ENCODE data around the gene P3H3.
A peak's percentile ranks its signal among the peaks of the same experiment; 100 is the strongest.

The P3H3 gene

GRCh38 chr12:6799147-6799546 is 29.1 kb upstream of the P3H3 start:
- no peak for DNase-seq

- DNase-seq, result no peak
Measured at GRCh38 chr12:6807170-6807569, 21.0 kb upstream of the P3H3 start.

- no peak for DNase-seq
Measured at GRCh38 chr12:6809056-6809455, 19.2 kb upstream of the P3H3 start.

- DNase-seq, result no peak
Measured at GRCh38 chr12:6810758-6811157, 17.4 kb upstream of the P3H3 start.

- DNase-seq, result no peak
Measured at GRCh38 chr12:6813363-6813762, 14.8 kb upstream of the P3H3 start.

- no peak for DNase-seq
Measured at GRCh38 chr12:6816598-6816997, 11.6 kb upstream of the P3H3 start.

GRCh38 chr12:6817098-6817497 is 11.1 kb upstream of the P3H3 start:
- no peak for DNase-seq

- DNase-seq, result no peak
Measured at GRCh38 chr12:6817662-6818157, 10.5 kb upstream of the P3H3 start.

GRCh38 chr12:6818222-6818621 is 10.0 kb upstream of the P3H3 start:
- DNase-seq, result no peak

- no peak for DNase-seq
Measured at GRCh38 chr12:6818645-6819044, 9.6 kb upstream of the P3H3 start.

GRCh38 chr12:6819106-6820030 is 8.8 kb upstream of the P3H3 start:
- DNase-seq, result no peak

- DNase-seq, result no peak
Measured at GRCh38 chr12:6820166-6820565, 8.0 kb upstream of the P3H3 start.

GRCh38 chr12:6821591-6822425 is 6.4 kb upstream of the P3H3 start, which contains the start of gene GPR162:
GPR162 (plus strand) TSS chr12:6821821; CDS start chr12:6823899, 2,078 bp downstream.
- DNase-seq, result peak; percentile 36

GRCh38 chr12:6822426-6823135 is 5.6 kb upstream of the P3H3 start:
- no peak for DNase-seq

- DNase-seq, result no peak
Measured at GRCh38 chr12:6823182-6824084, 4.8 kb upstream of the P3H3 start.

GRCh38 chr12:6824085-6824775 is 4.0 kb upstream of the P3H3 start:
- DNase-seq, result no peak

- no peak for DNase-seq
Measured at GRCh38 chr12:6824901-6825381, 3.3 kb upstream of the P3H3 start.

GRCh38 chr12:6825398-6826124 is 2.6 kb upstream of the P3H3 start:
- DNase-seq, result peak; percentile 63

- no peak for DNase-seq
Measured at GRCh38 chr12:6826125-6826733, 2.0 kb upstream of the P3H3 start.

Measured in DMS153 (cell line).